Epidermal melanocyte (primary cell): ENCODE results near the gene AGFG2.
A peak's percentile ranks its signal among the peaks of the same experiment; 100 is the strongest.

Experiments
- DNase-seq: peaks from one replicate; pipeline ENCODE4 v3.0.0; 2011; ENCODE audit warnings: low spot score; ENCODE audit not compliant: insufficient read length

The AGFG2 gene

GRCh38 chr7:100611983-100612729 is 73.2 kb downstream of the AGFG2 start, which contains the start of gene MOSPD3:
MOSPD3 (plus strand) TSS chr7:100612540; CDS start chr7:100612792, 252 bp downstream.
- DNase-seq: peak; percentile 100

GRCh38 chr7:100612730-100613390 is 73.9 kb downstream of the AGFG2 start:
- no peak for DNase-seq

GRCh38 chr7:100613412-100614175 is 74.6 kb downstream of the AGFG2 start:
- no peak for DNase-seq

GRCh38 chr7:100614308-100614861 is 75.4 kb downstream of the AGFG2 start:
- no peak for DNase-seq
